Measurements from ENCODE around the gene DMGDH.

Gene DMGDH

GRCh38 chr5:78971998-78972397 is 97.5 kb downstream of the DMGDH start:
- DNase-seq, result no peak

- DNase-seq, result no peak
These were observed 100.7 kb downstream of the DMGDH start for GRCh38 chr5:78968781-78969180.

GRCh38 chr5:78964889-78965288 is 104.6 kb downstream of the DMGDH start:
- peak; percentile 34 for DNase-seq

GRCh38 chr5:78961743-78962142 is 107.7 kb downstream of the DMGDH start:
- no peak for DNase-seq

DNA sequence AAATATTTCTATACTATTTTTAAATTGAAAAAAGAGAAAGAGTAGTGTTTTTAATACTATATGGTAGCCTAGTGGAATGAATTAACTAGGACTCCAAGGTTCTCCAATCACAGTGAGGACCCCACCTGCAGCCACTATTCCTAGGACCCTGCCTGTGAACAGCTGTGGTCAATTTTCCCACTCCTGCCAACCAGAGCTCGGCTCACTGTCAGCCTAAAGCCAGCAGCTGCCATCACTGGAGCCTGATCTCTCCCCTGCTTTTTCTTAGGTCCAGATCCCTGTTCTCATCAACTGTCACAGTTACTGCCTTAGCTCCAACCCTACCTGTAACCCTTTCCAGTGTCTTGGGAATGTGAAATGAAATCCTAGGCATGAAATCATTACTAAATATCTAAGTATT is 109.7 kb downstream of the DMGDH start:
- no peak for DNase-seq

GRCh38 chr5:78958672-78959445 is 110.6 kb downstream of the DMGDH start:
- DNase-seq, result no peak

- DNase-seq, result no peak
These were observed 112.6 kb downstream of the DMGDH start for GRCh38 chr5:78956901-78957300.

- no peak for DNase-seq
These were observed 116.2 kb downstream of the DMGDH start for GRCh38 chr5:78953092-78953800.

Measured in SHP77 treated with DMSO at 0.1 percent for 48 hours (cell line).